GM23248 (cell line): ENCODE data around the gene C16orf92.

Source experiments
- EZH2 ChIP-seq: fragments of 200-600 bp; sonication (generic); IDR thresholded peaks from 2 replicates; pipeline ENCODE4 v1.6.1; 2018; ENCODE audit warnings: antibody characterized with exemption, mild to moderate bottlenecking; ENCODE audit not compliant: insufficient read depth, poor library complexity, severe bottlenecking
- EZH2phosphoT487 ChIP-seq: fragments of 200-600 bp; sonication (generic); IDR thresholded peaks from 2 replicates; pipeline ENCODE4 v1.6.1; 2018; ENCODE audit warnings: antibody characterized with exemption, moderate library complexity, mild to moderate bottlenecking, low read depth; ENCODE audit not compliant: insufficient read depth

GRCh38 chr16:29985271-29985811 is 37.7 kb upstream of the C16orf92 start:
- TF ChIP-seq EZH2 (no peak), EZH2phosphoT487 (no peak)
